Type B pancreatic cell (in vitro differentiated cells): Measurements from ENCODE around the gene PCCA. TPM values are rescaled to one million over a fixed set of nuclear protein-coding genes. Genes with fewer than 3 reads are reported as not detected.
"Not testable (repeated sequence)": the region's sequence is repeated elsewhere in the genome, so short reads cannot be mapped to it uniquely, and the experiment has no call there.

Experiments
- DNase-seq: peaks from one replicate; pipeline ENCODE4 v3.0.0; 2021; ENCODE audit warnings: mixed read lengths; ENCODE audit not compliant: unreplicated experiment; ENCODE audit errors: extremely low spot score
- H3K27ac Mint-ChIP-seq: 2 replicates; pipeline ENCODE4 v1.8.0; 2021; ENCODE audit warnings: mild to moderate bottlenecking, mixed read lengths
- H3K27me3 Mint-ChIP-seq: 2 replicates; pipeline ENCODE4 v1.8.0; 2021; ENCODE audit warnings: mixed read lengths
- H3K36me3 Mint-ChIP-seq: 2 replicates; pipeline ENCODE4 v1.8.0; 2021; ENCODE audit warnings: mixed read lengths
- H3K4me1 Mint-ChIP-seq: one replicate; pipeline ENCODE4 v1.8.0; 2021; ENCODE audit warnings: mixed read lengths; ENCODE audit not compliant: unreplicated experiment
- H3K4me3 Mint-ChIP-seq: 2 replicates; pipeline ENCODE4 v1.8.0; 2021; ENCODE audit warnings: mild to moderate bottlenecking, mixed read lengths
- H3K9me3 Mint-ChIP-seq: 2 replicates; pipeline ENCODE4 v1.8.0; 2021; ENCODE audit warnings: mixed read lengths
- CTCF ChIP-seq: fragments of 200-600 bp; sonication (generic); conservative IDR thresholded peaks from 2 replicates; pipeline ENCODE4 v1.5.0; 2021; ENCODE audit warnings: antibody characterized with exemption, mild to moderate bottlenecking
- total RNA-seq: library from RNA; stranded (reverse); gene quantifications from 2 replicates; pipeline ENCODE4 v1.2.1, GENCODE V29; 2021; ENCODE audit warnings: low replicate concordance

PCCA gene
- total RNA-seq, 1 donor from 2014 or later = 46.8 TPM

GRCh38 chr13:100130930-100131511 is 42.1 kb downstream of the PCCA start:
- peaks cover 10% of the 10 kb centered on the region for H3K36me3 Mint-ChIP-seq
- no peak overlapping the region for H3K27ac Mint-ChIP-seq
- H3K4me3 Mint-ChIP-seq = no peak overlapping the region
- H3K4me1 Mint-ChIP-seq = peaks cover 10% of the 10 kb centered on the region
- no peak for TF ChIP-seq CTCF
- DNase-seq = no peak
- no peaks in the 10 kb centered on the region for H3K27me3 Mint-ChIP-seq
- H3K9me3 Mint-ChIP-seq = no peaks in the 10 kb centered on the region

GRCh38 chr13:100131863-100132574 is 43.1 kb downstream of the PCCA start:
- no peak for TF ChIP-seq CTCF
- DNase-seq = no peak
- Mint-ChIP-seq H3K4me3 (no peak overlapping the region), H3K27me3 (no peaks in the 10 kb centered on the region), H3K9me3 (no peaks in the 10 kb centered on the region), H3K4me1 (peaks cover 10% of the 10 kb centered on the region), H3K36me3 (peaks cover 10% of the 10 kb centered on the region), H3K27ac (no peak overlapping the region)

- Mint-ChIP-seq H3K27ac (no peak overlapping the region), H3K36me3 (peaks cover 12% of the 10 kb centered on the region)
These were observed 50.1 kb downstream of the PCCA start for GRCh38 chr13:100138859-100139491.

GRCh38 chr13:100139817-100140216 is 50.9 kb downstream of the PCCA start:
- DNase-seq = no peak
- no peaks in the 10 kb centered on the region for H3K4me1 Mint-ChIP-seq
- TF ChIP-seq CTCF = no peak
- no peak overlapping the region for H3K4me3 Mint-ChIP-seq
- peaks cover 3% of the 10 kb centered on the region for H3K9me3 Mint-ChIP-seq
- peaks cover 12% of the 10 kb centered on the region for H3K36me3 Mint-ChIP-seq
- H3K27ac Mint-ChIP-seq = no peak overlapping the region
- H3K27me3 Mint-ChIP-seq = no peaks in the 10 kb centered on the region

More at GRCh38 chr13:100138859-100139491, 50.1 kb downstream of the PCCA start:
- Mint-ChIP-seq H3K27me3 (no peaks in the 10 kb centered on the region), H3K4me1 (no peaks in the 10 kb centered on the region), H3K9me3 (no peaks in the 10 kb centered on the region), H3K4me3 (no peak overlapping the region)
- no peak for DNase-seq
- no peak for TF ChIP-seq CTCF

GRCh38 chr13:100140441-100140840 is 51.5 kb downstream of the PCCA start:
- Mint-ChIP-seq H3K4me3 (no peak overlapping the region), H3K4me1 (no peaks in the 10 kb centered on the region), H3K9me3 (peaks cover 4% of the 10 kb centered on the region), H3K36me3 (peaks cover 17% of the 10 kb centered on the region), H3K27ac (no peak overlapping the region), H3K27me3 (no peaks in the 10 kb centered on the region)
- no peak for DNase-seq
- no peak for TF ChIP-seq CTCF

- not testable (repeated sequence) for H3K27me3 Mint-ChIP-seq, H3K4me3 Mint-ChIP-seq, H3K4me1 Mint-ChIP-seq, H3K9me3 Mint-ChIP-seq, H3K27ac Mint-ChIP-seq, DNase-seq
- peaks cover 18% of the 10 kb centered on the region for H3K36me3 Mint-ChIP-seq
These were observed 52.6 kb downstream of the PCCA start for GRCh38 chr13:100141461-100141961.
